Ramos (cell line): Measurements from ENCODE around the gene BTBD6.

Experiments used
- in situ Hi-C: fragments of 300-500 bp; cut with MboI; formaldehyde crosslinking; loops from one replicate; pipeline ENCODE4 v1.14.3; 2022; ENCODE audit warnings: low sequenced_read_pairs; ENCODE audit not compliant: unreplicated experiment

Gene BTBD6

GRCh38 chr14:105248368-105249181 lies at the start of gene BTBD6:
Gene BTBD6, plus strand, starts transcription at chr14:105248533. Its CDS starts 179 bp downstream, at chr14:105248712.
- in situ Hi-C loops = no loop called here

GRCh38 chr14:105198588-105198987 lies 49.7 kb upstream of the BTBD6 start:
- in situ Hi-C loops = no loop called here

- in situ Hi-C loops = no loop called here
These were observed 49.2 kb upstream of the BTBD6 start for GRCh38 chr14:105199093-105199492.

- in situ Hi-C loops = loop anchor here (25.0 kb wide), 1 partner anchor 137 kb away; no protein-coding TSS in a partner anchor
These were observed 48.3 kb upstream of the BTBD6 start for GRCh38 chr14:105200074-105200473.

- in situ Hi-C loops = loop anchor here (25.0 kb wide), 1 partner anchor 137 kb away; no protein-coding TSS in a partner anchor
These were observed 47.7 kb upstream of the BTBD6 start for GRCh38 chr14:105200641-105201040.

GRCh38 chr14:105201156-105201924 lies 47.0 kb upstream of the BTBD6 start:
- in situ Hi-C loops = loop anchor here (25.0 kb wide), 1 partner anchor 136 kb away; no protein-coding TSS in a partner anchor

GRCh38 chr14:105201925-105202513 lies 46.3 kb upstream of the BTBD6 start:
- in situ Hi-C loops = loop anchor here (25.0 kb wide), 1 partner anchor 135 kb away; no protein-coding TSS in a partner anchor

- in situ Hi-C loops = loop anchor here (25.0 kb wide), 1 partner anchor 134 kb away; no protein-coding TSS in a partner anchor
These were observed 45.2 kb upstream of the BTBD6 start for GRCh38 chr14:105203057-105203531.

GRCh38 chr14:105203701-105204100 lies 44.6 kb upstream of the BTBD6 start:
- in situ Hi-C loops = loop anchor here (25.0 kb wide), 1 partner anchor 134 kb away; no protein-coding TSS in a partner anchor

- in situ Hi-C loops = loop anchor here (25.0 kb wide), 1 partner anchor 133 kb away; no protein-coding TSS in a partner anchor
These were observed 44.0 kb upstream of the BTBD6 start for GRCh38 chr14:105204206-105204930.

GRCh38 chr14:105204931-105205672 lies 43.2 kb upstream of the BTBD6 start:
- in situ Hi-C loops = loop anchor here (25.0 kb wide), 1 partner anchor 132 kb away; no protein-coding TSS in a partner anchor

- in situ Hi-C loops = loop anchor here (25.0 kb wide), 1 partner anchor 132 kb away; no protein-coding TSS in a partner anchor
These were observed 42.6 kb upstream of the BTBD6 start for GRCh38 chr14:105205673-105206208.

GRCh38 chr14:105206873-105207272 lies 41.5 kb upstream of the BTBD6 start:
- in situ Hi-C loops = loop anchor here (25.0 kb wide), 1 partner anchor 130 kb away; no protein-coding TSS in a partner anchor

- in situ Hi-C loops = loop anchor here (25.0 kb wide), 1 partner anchor 130 kb away; no protein-coding TSS in a partner anchor
These were observed 40.9 kb upstream of the BTBD6 start for GRCh38 chr14:105207460-105207901.

- in situ Hi-C loops = loop anchor here (25.0 kb wide), 1 partner anchor 129 kb away; no protein-coding TSS in a partner anchor
These were observed 40.2 kb upstream of the BTBD6 start for GRCh38 chr14:105207996-105208737.

- in situ Hi-C loops = loop anchor here (25.0 kb wide), 1 partner anchor 129 kb away; no protein-coding TSS in a partner anchor
These were observed 39.6 kb upstream of the BTBD6 start for GRCh38 chr14:105208738-105209075.

- in situ Hi-C loops = loop anchor here (25.0 kb wide), 1 partner anchor 128 kb away; no protein-coding TSS in a partner anchor
These were observed 39.2 kb upstream of the BTBD6 start for GRCh38 chr14:105209091-105209490.
